Measurements from ENCODE around the gene MRTFB.

DNA sequence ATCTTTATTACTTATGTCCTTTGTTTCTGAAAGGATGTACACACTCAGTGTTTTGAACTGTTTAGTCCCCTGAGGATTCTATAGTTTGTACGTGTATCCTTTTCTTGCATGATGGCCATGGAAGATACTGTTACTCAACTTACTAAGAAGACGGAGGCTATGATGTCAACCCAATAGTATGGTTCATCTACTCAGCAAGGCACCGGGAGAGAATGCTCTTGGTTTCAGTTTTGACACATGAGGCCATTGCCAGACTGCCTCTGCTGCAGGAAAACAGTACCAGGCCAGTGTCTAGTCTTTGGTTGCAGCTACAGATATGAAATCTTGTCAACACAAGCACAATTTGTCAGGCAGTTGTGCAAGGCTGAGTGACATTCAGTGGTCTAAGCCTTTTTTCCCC is 134.5 kb downstream of the MRTFB start:
- TF ChIP-seq POLR2A (IDR thresholded peaks at IDR 0.05), result no peak
- TF ChIP-seq, protein P1, sequence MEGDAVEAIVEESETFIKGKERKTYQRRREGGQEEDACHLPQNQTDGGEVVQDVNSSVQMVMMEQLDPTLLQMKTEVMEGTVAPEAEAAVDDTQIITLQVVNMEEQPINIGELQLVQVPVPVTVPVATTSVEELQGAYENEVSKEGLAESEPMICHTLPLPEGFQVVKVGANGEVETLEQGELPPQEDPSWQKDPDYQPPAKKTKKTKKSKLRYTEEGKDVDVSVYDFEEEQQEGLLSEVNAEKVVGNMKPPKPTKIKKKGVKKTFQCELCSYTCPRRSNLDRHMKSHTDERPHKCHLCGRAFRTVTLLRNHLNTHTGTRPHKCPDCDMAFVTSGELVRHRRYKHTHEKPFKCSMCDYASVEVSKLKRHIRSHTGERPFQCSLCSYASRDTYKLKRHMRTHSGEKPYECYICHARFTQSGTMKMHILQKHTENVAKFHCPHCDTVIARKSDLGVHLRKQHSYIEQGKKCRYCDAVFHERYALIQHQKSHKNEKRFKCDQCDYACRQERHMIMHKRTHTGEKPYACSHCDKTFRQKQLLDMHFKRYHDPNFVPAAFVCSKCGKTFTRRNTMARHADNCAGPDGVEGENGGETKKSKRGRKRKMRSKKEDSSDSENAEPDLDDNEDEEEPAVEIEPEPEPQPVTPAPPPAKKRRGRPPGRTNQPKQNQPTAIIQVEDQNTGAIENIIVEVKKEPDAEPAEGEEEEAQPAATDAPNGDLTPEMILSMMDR (IDR thresholded peaks at IDR 0.05), result no peak

Measured in lower leg skin (tissue), 3 donors.